ACHN (cell line): ENCODE measurements around the gene SIAH2.
A peak's percentile ranks its signal among the peaks of the same experiment; 100 is the strongest.

Experiments used
- DNase-seq: peaks from one replicate; pipeline ENCODE4 v3.0.0-alpha.2; 2015
- in situ Hi-C: cut with HindIII; loops from 2 replicates; pipeline ENCODE4 v1.10.0; 2017; ENCODE audit warnings: low sequenced_read_pairs, low pct_ligation_motif_present, low pct_unique_long_range_greater_than_20kb

Gene SIAH2

GRCh38 chr3:150779402-150779858, 16.5 kb upstream of the SIAH2 start:
- in situ Hi-C loops: no loop called here
- no peak for DNase-seq

- in situ Hi-C loops: no loop called here
- DNase-seq: no peak
Observed at GRCh38 chr3:150778793-150779401, 15.9 kb upstream of the SIAH2 start.

GRCh38 chr3:150775001-150775599, 12.1 kb upstream of the SIAH2 start:
- DNase-seq: peak; percentile 33
- in situ Hi-C loops: no loop called here

DNA sequence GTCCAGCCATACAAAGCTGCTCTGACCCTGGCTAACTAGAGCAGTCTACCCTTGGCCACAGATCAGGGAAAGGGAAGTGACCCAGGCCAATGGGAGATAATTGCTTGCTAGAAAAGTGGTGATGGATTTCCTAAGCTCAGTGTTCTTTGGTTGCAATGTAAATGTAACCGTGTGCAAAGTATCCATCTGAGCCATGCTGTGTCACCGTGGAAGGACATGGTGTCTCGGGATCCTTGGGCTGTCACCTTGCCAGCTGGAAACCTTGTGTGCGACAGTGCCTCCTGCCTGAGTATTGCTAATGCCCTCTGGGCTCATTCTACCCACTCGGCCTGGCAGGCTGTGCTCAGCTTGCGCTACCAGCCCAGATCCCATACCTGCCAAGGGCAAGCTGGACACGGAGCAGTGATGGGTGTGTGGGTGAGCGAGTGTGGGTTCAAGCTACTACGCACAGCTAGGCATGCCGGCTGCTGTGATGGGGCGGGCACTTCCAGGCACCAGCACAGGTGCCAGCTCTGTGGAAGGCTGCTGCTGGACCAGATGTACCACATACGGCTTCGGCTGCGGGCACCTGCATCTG, 10.7 kb upstream of the SIAH2 start:
- in situ Hi-C loops: no loop called here
- no peak for DNase-seq

DNA sequence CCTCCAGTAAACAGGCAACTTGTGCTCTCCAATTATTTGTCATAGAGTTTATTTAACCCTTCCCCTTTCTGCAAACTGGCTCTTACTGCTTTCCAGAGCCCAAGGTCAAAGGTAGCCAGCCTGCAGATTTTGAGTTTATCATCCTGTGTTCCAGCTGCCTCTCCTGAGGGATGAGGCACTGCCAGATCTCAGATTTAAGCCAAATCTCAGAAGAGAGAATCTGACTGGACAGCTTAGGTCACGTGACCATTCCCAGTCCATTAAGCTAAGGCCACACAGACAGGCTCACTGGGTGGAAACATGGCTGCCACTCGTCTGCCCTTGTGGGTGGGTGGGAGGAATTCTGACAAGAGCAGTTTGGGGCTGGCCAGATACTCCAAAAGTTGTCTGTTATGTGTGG, 8.6 kb upstream of the SIAH2 start:
- in situ Hi-C loops: no loop called here
- no peak for DNase-seq

GRCh38 chr3:150770681-150771080, 7.7 kb upstream of the SIAH2 start:
- no peak for DNase-seq
- in situ Hi-C loops: no loop called here

DNA sequence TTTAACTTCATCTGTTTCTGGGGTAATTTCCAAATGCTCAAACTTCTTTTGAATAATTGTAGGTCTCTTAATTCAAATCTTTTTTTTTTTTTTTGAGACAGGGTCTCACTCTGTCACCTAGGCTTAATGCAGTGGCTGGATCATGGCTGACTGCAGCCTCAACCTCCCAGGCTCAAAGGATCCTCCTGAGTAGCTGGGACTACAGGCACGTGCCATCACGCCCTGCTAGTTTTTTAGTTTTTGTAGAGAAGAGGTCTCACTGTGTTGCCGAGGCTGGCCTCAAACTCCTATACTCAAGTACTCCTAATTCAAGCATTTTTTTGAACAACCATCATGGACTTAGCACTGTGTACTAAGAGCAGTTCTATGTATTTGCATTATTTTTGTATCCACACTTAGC, 3.8 kb upstream of the SIAH2 start:
- in situ Hi-C loops: no loop called here

GRCh38 chr3:150765949-150766720, 3.2 kb upstream of the SIAH2 start:
- in situ Hi-C loops: no loop called here
- peak; percentile 19 for DNase-seq

More for the DNA sequence above, 3.8 kb upstream of the SIAH2 start:
- DNase-seq: no peak

GRCh38 chr3:150764967-150765366, 2.0 kb upstream of the SIAH2 start:
- in situ Hi-C loops: no loop called here
- no peak for DNase-seq

DNA sequence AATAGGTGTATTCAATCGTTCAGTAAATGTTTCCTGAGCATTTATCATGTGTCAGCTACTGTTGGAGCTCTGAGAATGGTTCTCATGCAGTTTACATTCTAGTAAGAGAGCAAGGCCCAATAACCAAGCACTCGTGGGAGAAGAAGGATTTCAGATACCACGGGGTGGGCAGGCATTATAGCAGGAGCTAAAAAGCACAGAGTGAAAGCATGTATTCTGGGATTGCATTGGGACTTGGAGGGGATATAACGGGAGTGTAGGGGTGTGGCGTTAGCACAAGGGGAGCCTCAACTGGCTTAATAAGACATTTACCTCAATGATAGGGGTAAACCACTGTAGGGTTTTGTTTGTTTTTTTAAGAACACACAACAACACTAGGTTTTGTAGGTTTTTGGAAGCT, 1.6 kb upstream of the SIAH2 start:
- in situ Hi-C loops: no loop called here

GRCh38 chr3:150763841-150764483, 993 bp upstream of the SIAH2 start:
- DNase-seq: peak; percentile 75
- in situ Hi-C loops: no loop called here

More for the DNA sequence above, 1.6 kb upstream of the SIAH2 start:
- no peak for DNase-seq

GRCh38 chr3:150762662-150763121, 277 bp downstream of the SIAH2 start:
- DNase-seq: no peak
- in situ Hi-C loops: no loop called here

DNA sequence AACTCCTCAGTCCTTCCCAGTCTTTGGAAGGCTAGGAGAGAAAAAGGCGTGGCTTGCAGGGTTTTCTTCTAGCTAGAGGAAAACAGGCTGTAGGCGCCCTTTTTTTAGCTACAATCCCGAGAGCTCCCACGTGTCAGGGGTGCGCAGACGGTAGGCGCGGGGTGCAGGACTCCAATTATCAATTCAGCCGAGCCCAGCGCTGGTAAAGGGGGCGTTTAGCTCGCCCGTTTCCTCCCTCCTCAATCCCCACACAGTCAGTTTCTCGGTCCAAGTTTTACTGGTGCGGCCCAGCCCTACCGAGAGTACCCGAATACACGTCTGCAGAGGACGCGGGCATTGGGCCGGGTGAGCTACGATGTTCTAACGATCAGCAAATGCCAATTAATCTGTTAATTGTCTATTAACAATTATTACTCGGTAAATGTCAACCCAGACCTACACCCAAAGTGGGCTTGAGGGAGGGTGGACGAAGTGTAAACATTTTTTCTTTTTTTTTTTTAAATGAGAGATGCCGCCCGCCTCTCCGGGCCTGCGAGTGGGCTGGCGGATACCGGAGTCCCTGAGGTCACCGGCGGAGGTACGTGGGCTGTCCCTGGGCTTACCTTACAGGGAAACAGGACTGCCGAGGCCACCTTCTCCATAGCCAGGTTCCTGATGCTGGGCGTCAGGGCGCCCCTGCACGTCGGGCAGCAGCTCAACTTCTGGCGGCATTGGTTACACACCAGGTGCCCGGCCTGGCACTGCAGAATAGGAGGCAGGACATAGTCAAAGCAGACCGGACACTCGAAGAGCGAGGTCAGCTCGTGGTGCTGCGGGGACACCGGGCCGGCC, 923 bp downstream of the SIAH2 start:
- in situ Hi-C loops: no loop called here
- peak; percentile 75 for DNase-seq

DNA sequence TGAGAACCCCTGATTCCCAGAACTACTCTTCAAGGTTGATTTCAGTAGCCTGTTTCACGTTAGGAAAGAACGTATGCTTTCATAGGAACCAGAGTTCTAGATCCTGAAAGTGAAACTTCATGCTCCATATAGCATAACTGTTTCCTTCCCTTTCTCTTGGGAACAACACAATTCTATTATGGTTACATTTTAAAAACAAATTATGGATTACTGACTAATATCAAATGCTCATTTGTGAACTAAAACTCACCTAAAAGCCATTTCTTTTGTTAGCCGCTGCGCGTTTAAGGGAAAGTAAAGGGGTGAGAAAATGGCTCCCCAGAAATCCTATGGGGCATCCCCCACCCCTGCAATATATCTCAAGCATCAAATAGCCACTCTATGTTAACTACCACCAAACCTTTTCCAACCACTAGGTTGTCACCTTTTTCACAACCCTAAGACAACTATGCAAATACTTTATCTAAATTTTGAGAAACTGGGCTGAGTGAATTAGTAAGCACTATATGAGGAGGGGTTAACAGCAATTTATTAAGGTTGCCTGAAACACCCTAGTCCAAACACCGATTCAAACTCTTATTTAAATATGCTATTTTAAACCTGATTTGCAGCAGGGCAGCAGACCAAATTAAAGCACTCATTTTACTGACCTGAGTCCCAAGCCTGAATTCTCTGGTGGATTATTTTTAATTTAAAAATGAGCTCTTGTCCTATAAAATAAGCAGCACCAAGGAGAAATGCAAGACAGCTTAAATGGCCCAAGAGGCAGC, 2.4 kb downstream of the SIAH2 start:
- no peak for DNase-seq
- in situ Hi-C loops: no loop called here

GRCh38 chr3:150759947-150760346, 3.0 kb downstream of the SIAH2 start:
- DNase-seq: no peak
- in situ Hi-C loops: no loop called here

DNA sequence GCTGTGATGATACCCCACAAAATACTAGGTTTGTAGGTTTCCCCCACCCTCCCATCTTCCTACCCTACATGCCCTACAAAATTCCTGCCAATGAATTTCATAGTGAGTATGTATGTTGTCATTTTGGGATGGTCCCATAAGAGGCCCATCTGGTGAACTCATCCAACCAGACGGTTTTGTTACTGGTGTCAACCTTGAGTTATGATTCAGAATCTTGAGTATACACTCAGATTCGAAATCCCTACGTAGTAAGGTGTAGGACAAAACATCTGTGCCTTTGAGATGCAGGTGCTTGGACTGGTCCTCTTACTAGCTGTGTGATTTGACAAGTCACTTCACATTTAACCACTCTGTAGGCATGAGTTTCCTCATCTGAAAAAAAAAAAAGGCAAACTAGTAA, 3.6 kb downstream of the SIAH2 start:
- in situ Hi-C loops: no loop called here
- no peak for DNase-seq

GRCh38 chr3:150757768-150758167, 5.2 kb downstream of the SIAH2 start:
- no peak for DNase-seq
- in situ Hi-C loops: no loop called here
